Left cardiac atrium (tissue), 4 donors: ENCODE results near the gene ASB6. TPM values are rescaled to one million over a fixed set of nuclear protein-coding genes. Genes with fewer than 3 reads are reported as not detected.
"Not testable (repeated sequence)": the region's sequence is repeated elsewhere in the genome, so short reads cannot be mapped to it uniquely, and the experiment has no call there.

Source experiments
- ATAC-seq, 2 donors: fragments of 200-7000 bp; cut with Tn5 transposase; one replicate each; pipeline ENCODE4 v1.9.1; 2020; ENCODE audit warnings: mild to moderate bottlenecking in 2 of 2, moderate library complexity in 2 of 2
- DNase-seq: peaks from one replicate; pipeline ENCODE4 v3.0.0-alpha.2; 2020
- intact Hi-C, 2 donors: fragments of 100-400 bp; cut with DNase I; formaldehyde crosslinking; loops; one replicate each; pipeline versions ENCODE4 v1.14.1 to v1.15.1; 2022 to 2023
- total RNA-seq, 2 donors: library from RNA; stranded (reverse); fragmentation: NEBNext Ultra II Directional; extraction: Animal tissue kit (Norgen Biotek cat#: 25700); gene quantifications; one replicate each; pipeline ENCODE4 v1.2.1, GENCODE V29; 2021
- donor health status: DM: no; HTN: yes; CAD: no.
- donor health status: DM: no; HTN: yes; CAD: no; lungs with severe emphysema.
- donor health status: DM: yes; HTN: yes; CAD: no.
- donor health status: Dilated cardiomyopathy.

Gene ASB6
- total RNA-seq, 2 donors from 2014 or later = 8.3 to 11.6 TPM

DNA sequence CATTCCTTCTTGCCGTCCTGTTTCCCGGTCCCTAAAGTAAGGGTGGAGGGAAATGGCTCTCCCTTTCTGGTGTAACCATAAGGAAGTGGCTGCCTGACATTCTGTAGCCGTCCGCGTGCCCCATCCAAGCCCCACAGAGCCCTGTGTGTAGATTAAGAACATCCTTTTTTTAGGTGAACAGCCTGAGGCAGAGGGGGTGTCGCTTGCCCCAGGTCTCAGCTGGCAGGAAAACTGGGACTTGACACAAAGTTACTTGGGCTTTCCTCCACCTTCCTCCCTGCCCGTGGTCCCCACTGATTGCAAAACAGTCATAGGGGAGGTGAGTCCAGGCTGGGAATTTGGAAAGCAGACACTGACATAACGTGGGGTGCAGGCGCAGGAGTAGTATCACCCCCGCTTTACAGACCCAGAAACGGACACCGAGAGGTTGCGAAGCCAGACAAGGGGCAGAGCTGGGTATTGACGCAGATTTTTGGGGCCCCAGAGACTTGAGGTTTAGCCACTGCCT lies 43.8 kb downstream of the ASB6 start:
- ATAC-seq (no peak), DNase-seq (no peak)
- intact Hi-C loops = no loop called here

DNA sequence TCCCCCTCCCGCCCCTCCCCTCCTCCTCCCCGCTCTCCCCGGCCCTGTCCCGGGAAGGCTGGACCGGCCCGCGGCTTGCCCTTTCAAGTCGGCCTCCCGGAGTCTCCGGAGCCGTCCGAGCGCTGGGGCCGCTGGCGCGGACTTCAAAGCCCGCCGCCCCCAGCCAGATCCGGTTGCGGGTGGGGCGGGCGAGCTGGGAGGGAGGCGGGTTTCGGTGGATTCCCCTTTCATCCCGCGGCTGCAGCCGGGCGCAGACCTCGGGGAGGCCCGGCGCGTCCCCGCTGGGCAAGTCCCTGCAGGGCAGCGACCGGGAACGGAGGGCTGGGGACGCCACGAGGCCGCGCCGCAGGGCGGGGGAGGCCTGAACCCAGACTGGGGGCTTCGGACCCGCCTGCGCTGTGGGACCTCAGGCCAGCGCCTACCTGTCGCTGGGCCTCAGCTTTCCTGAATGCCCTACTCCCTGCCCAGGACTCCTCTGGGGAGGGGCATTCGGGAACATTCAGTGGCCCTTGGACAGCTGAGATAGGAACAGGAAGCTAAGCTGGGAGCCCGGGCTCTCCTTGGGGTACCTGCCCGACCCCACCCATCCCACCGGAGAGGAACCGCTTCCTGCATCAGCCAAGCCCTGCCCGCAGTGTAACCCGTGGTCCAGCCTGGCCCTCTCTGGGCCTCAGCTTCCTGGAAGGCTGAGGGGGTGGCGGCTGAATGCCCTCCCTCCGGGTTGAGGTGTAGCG lies 44.4 kb downstream of the ASB6 start:
- ATAC-seq (peak; percentile 42 to 76), DNase-seq (peak; percentile 78)
- intact Hi-C loops = no loop called here

DNA sequence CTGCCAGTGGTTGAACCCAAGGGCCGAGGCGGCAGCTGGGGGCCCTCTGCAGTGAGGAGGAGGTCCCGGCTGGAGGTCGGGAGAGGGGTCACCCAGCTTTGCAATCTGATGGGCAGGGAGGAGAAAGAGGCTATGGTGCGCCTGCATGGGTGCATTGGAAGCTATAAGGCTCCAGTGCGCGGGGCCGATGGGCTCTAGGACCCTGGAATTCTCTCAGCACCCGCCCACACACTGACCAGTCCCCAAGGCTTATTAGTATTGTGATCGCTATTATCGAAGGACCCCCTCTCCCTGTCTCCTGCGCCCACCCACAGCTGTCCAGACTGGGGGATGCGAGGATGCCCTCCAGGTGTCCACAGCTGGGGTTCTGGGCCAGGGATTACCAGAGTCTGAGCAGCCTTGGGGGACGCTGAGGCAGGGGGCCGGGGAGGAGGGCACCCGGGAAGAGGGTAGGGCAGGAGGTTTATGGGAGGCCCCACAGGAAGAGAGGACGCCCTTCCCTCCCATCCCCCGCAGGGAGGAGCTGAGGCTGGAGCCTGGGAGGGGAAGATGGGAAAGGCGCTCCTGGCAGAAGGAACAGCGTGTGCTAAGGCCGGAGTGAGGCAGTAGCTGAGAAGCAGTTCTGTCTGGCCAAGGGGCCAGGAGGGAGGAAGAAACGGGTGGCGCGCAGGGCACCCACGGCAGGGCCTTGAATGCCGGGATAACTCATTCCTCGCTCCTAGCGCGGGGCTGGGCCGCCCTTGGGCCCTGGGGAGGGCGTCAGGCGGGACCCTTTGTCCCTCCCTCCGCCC lies 45.2 kb downstream of the ASB6 start:
- ATAC-seq (peak; percentile 79 to 88), DNase-seq (peak; percentile 76)
- intact Hi-C loops = no loop called here

DNA sequence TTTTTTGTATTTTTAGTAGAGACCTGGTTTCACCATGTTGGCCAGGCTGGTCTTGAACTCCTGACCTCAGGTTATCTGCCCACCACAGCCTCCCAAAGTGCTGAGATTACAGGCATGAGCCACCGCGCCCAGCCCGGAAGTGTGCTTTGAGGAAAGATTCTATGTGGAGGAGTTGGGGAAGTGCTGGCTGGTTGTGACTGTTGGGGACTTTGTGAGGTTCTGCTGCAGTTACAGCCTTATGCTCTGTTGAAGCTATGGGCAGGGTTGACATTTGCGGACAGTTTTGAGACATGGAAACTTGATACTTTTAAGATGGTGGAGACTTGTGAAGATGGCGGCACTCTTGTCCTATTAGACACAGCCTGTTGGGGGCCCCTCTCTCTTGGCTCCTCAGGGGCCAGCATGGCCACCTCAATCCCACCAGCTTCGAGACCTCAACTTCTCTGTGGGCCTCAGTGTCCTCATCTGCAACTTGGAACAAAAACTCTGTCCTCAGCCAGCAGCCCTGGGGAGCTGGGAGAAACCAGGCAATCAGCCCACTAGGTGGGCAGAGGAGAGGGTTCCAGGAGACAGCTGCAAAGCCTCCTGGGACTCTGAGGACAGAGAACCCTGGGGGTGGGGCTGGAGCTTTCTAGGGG lies 45.9 kb downstream of the ASB6 start:
- intact Hi-C loops = no loop called here
- DNase-seq (peak; percentile 48), ATAC-seq (peak in 1 of 2 donors; percentile 9)

DNA sequence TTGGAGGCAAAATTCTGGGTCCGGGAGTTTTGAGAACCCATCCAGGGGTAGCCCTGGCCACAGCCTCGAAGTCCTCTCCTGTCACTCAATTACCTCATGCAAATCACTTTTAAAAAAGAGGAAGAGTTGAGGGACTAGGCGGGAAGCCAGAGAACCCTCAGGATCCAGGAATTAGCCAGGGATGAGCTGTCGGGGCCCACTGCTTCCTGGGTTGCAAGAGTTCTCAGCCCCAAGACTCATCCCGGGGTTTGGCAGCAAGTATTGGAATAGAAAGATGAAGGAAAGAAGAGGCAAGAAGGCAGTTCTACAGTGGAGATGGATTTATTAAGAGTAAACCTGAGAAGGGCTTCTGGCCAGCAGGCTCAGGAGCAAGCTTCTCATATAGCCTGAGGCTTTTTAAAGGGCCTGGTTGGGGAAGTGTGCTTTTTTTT lies 46.6 kb downstream of the ASB6 start:
- DNase-seq = no peak
- intact Hi-C loops = no loop called here
- ATAC-seq = no peak

DNA sequence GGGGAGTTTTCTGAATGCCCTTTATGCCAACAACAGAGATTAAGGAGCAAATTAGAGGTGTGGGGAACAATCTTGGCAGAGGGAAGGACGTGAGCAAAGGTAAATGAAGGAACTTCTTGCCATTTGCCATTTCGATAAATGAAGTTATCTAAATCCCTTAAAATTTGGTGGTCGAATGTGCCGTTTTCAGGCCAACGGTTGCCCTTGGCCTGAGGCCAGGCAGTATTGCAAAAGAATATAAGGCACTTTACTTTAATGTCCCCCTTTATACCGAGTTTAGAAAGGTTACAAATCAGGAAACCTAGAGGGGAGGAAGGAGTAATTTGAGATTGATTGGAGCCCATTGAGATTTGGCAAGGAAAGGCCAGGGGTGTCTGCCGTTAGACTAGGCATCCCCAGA lies 47.3 kb downstream of the ASB6 start:
- intact Hi-C loops = no loop called here
- DNase-seq (no peak), ATAC-seq (no peak)

DNA sequence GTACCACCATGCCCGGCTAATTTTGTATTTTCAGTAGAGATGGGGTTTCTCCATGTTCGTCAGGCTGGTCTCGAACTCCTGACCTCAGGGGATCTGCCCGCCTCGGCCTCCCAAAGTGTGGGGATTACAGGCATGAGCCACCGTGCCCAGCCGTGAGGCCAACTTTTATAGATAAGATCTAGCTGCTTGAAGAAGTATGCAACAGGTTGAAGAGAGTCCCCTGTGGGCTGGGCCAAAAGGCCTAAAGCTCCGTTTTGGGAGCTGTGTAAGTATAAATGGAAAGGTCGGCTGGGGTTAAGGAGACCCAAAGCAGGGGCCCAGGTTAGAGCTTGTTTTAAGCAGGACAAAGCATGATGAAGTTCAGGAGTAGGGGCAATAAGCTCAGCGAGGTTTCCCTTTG lies 49.2 kb downstream of the ASB6 start:
- ATAC-seq, DNase-seq, intact Hi-C loops: not testable (repeated sequence)

DNA sequence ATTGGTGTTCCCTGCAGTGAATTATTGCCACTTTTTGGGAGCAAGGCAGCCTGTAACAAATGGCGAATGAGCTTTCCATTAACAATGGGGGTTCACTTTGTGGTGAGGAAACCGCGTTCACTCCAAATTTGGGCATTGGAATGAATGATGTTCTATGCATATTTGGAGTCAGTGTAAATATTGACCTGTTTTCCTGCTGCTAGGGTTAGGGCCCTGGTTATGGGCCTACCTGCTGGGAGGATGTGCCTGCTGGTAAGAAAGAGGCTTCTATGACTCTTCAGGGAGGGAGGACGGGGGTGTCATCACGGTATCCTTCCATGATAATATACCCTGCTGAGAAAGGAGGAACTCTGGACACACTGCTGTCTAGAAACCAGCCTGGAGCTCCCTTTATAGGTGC lies 50.0 kb downstream of the ASB6 start:
- no peak for DNase-seq
- no peak for ATAC-seq
- intact Hi-C loops = no loop called here

DNA sequence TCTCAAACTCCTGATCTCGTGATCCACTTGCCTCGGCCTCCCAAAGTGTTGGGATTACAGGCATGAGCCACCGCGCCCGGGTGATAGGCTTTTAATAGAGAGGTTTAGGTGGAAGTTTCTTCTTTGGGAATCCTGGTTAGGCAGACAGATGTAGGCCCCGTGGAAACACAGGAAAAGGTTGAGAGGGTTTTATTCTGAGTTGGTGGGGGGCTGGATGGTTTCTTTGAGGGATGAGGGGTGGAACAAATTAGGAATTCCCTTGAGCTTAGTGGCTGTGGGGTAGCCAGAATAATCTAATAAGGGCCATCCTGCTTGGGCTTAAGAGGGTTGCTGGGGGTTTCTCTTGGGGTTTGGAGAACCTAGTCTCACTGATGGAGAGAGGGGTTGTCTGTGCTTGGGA lies 51.5 kb downstream of the ASB6 start:
- ATAC-seq = no peak
- DNase-seq = no peak
- intact Hi-C loops = no loop called here

DNA sequence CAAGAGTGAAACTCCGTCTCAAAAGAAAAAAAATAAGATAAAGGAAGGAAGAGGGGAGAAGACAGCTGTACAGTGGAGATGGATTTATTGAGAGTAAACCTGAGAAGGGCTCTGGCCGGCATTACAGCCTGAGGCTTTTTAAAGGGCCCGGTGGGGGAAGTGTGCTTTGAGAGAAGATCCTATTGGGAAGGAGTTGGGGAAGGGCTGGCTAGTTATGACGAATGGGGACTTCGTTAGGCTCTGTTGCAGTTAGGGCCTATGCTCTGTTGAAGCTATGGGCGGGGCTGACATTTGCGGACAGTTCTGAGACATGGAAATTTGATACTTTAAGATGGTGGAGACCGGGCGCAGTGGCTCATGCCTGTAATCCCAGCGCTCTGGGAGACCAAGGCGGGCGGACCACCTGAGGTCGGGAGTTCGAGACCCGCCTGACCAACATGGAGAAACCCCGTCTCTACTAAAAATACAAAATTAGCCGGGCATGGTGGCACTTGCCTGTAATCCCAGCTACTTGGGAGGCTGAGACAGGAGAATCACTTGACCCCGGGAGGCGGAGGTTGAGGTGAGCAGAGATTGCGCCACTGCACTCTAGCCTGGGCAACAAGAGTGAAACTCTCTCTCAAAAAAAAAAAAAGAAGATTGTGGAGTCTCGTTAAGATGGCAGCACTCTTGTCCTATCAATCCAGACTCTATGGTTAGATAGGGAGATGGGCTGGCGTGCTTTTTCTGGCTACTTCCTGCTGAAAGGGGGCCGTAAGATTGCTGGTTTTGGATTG lies 54.3 kb downstream of the ASB6 start:
- no peak for DNase-seq
- intact Hi-C loops = no loop called here
- peak in 1 of 2 donors; percentile 9 for ATAC-seq

DNA sequence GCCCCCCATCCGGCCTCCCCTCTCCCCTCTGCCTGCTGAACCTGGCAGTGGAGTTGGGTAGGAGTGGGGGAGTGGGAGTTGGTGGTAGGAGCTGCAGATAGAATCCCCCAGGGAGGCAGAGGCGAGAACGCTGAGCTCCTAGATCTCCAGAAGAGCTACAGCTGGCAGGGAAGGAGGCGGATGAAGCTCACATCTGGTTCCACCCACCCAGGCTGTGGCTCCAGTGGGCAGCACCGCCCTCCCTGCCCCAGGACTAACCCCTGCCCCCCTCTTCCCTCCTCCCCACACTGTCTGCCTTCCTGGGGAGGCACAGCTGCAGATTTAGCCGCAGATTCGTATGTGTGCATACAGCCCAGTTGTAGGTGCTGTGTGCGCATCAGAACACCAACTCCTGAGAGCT lies 55.3 kb downstream of the ASB6 start:
- intact Hi-C loops = no loop called here
- no peak for DNase-seq
- no peak for ATAC-seq

DNA sequence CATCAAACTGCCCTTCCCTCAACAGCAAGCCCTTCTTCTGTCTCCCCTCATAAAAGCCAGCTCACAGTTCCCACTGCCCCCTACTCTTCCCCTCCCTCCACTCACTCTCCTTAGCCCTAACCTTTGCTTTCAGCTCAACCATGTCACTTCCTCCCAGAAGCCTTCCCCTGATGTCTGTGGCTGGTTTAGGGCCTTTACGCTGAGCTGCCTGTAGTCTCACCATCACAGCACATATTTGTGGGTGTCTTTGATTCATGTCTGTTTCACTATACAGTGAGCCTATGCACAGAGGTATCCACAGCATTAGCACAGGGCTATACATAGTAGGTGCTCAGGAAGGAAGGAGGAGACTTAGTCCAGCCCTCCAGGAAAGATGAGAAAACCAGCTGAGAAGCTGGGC lies 55.7 kb downstream of the ASB6 start:
- intact Hi-C loops = no loop called here
- DNase-seq (no peak), ATAC-seq (no peak)

DNA sequence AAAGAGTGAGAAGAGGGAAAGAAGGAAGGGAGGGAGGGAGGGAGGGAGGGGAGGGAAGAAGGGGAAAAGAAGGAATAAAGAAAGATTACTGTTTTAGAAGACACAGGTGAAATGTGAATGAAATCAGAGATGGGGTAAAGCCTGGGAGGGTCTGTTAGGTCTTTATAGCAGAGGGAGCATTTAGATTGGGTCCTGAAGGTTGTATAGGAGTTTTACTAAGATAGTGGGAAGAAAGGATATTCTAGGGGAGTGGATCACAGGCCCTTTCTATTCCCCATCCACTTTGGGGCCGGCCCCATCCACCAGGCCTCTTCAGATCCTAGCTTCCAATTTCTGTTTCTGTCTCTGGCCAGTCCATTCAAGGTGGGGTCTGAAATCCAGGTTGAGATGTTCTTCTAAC lies 56.6 kb downstream of the ASB6 start:
- ATAC-seq = no peak
- intact Hi-C loops = no loop called here
- DNase-seq = no peak

Other genes with a start within 250 kb of the ASB6 start
- gene C9orf50, start 21.1 kb downstream of the ASB6 start, total RNA-seq = not detected
- 10 to 100 TPM; 43.4 to 53.8 TPM for gene NTMT1, start 16.0 kb downstream of the ASB6 start, total RNA-seq
- 1 to 10 TPM; 1.8 to 5.3 TPM for gene PRRX2, start 23.5 kb upstream of the ASB6 start, total RNA-seq
- gene PTGES, start 110.9 kb upstream of the ASB6 start, total RNA-seq = 1 to 10 TPM; 4.5 to 7.9 TPM
- gene TOR1B, start 161.0 kb upstream of the ASB6 start, total RNA-seq = 10 to 100 TPM; 11.6 to 12.7 TPM
- 10 to 100 TPM; 16.5 to 21.1 TPM for gene TOR1A, start 182.0 kb upstream of the ASB6 start, total RNA-seq
- 10 to 100 TPM; 26.0 to 33.2 TPM for gene C9orf78, start 193.1 kb upstream of the ASB6 start, total RNA-seq
- 10 to 100 TPM; 13.9 to 14.3 TPM for gene USP20, start 193.3 kb upstream of the ASB6 start, total RNA-seq